BJ (cell line): ENCODE results near the gene SLC26A8. TPM values are rescaled to one million over a fixed set of nuclear protein-coding genes. Genes with fewer than 3 reads are reported as not detected.

Experiments used
- CTCF ChIA-PET: fragments of 350-600 bp; formaldehyde crosslinking; extraction: SDS; loops from one replicate; lab custom pipeline; 2021; ENCODE audit warnings: antibody characterized with exemption, inconsistent platforms; lab: Yijun Ruan, JAX
- POLR2A ChIA-PET: fragments of 300-600 bp; sonication (Branson Sonifier 250); formaldehyde crosslinking; extraction: SDS; loops from one replicate; lab custom pipeline; 2021; ENCODE audit warnings: antibody characterized with exemption; lab: Charles Lee
- DNase-seq: peaks from one replicate; pipeline ENCODE4 v3.0.0-alpha.2; 2011; ENCODE audit warnings: low read depth
- H3K27me3 ChIP-seq: 2 replicates; pipeline ENCODE4 v1.6.0; 2011; ENCODE audit warnings: low read length; ENCODE audit not compliant: control insufficient read depth, insufficient read depth
- H3K36me3 ChIP-seq: 2 replicates; pipeline ENCODE4 v1.5.1; 2011; ENCODE audit warnings: low read length; ENCODE audit not compliant: control insufficient read depth, insufficient read depth
- H3K4me3 ChIP-seq: 2 replicates; pipeline ENCODE4 v1.5.1; 2011; ENCODE audit warnings: low read depth, mild to moderate bottlenecking, control low read depth, low read length
- CTCF ChIP-seq: IDR thresholded peaks from 2 replicates; pipeline ENCODE4 v1.5.1; 2011; ENCODE audit warnings: low read depth, mild to moderate bottlenecking, control low read depth, inconsistent platforms, low read length, moderate library complexity; ENCODE audit not compliant: insufficient read depth
- polyA plus RNA-seq: library from polyadenylated mRNA; depleted of rRNA; stranded (reverse); fragments of >200 nt; gene quantifications from 2 replicates; pipeline ENCODE4 v1.2.3, GENCODE V29; 2011

SLC26A8 gene
- polyA plus RNA-seq, 1 experiment, result not detected

- ChIA-PET POLR2A (no interaction called here), CTCF (interaction anchor here (1.0 kb wide), 1 partner anchor 23 kb away, joined by 5 read pairs; no protein-coding TSS in a partner anchor)
- DNase-seq, result no peak
- H3K4me3 ChIP-seq, result no peak overlapping the region
- no peak for TF ChIP-seq CTCF
- no peaks in the 10 kb centered on the region for H3K27me3 ChIP-seq
- H3K36me3 ChIP-seq, result no peaks in the 10 kb centered on the region; the same call in 1 of the 2 replicates
Observed at GRCh38 chr6:35905841-35906498, 118.5 kb downstream of the SLC26A8 start.

- Histone ChIP-seq H3K4me3 (no peak overlapping the region), H3K36me3 (no peaks in the 10 kb centered on the region; the same call in 1 of the 2 replicates), H3K27me3 (no peaks in the 10 kb centered on the region)
- no peak for DNase-seq
- ChIA-PET CTCF (interaction anchor here (1.0 kb wide), 1 partner anchor 22 kb away, joined by 5 read pairs; no protein-coding TSS in a partner anchor), POLR2A (no interaction called here)
- no peak for TF ChIP-seq CTCF
Observed at GRCh38 chr6:35905141-35905785, 119.2 kb downstream of the SLC26A8 start.

GRCh38 chr6:35903679-35904078, 120.8 kb downstream of the SLC26A8 start:
- POLR2A ChIA-PET, result no interaction called here
- no peak for DNase-seq
- H3K4me3 ChIP-seq, result no peak overlapping the region
- H3K36me3 ChIP-seq, result no peaks in the 10 kb centered on the region
- H3K27me3 ChIP-seq, result no peaks in the 10 kb centered on the region
- no peak for TF ChIP-seq CTCF
- CTCF ChIA-PET, result interaction anchor here (1.4 kb wide), 1 partner anchor 11 kb away, joined by 4 read pairs; no protein-coding TSS in a partner anchor

- H3K36me3 ChIP-seq, result no peaks in the 10 kb centered on the region
- TF ChIP-seq CTCF, result no peak
- H3K4me3 ChIP-seq, result no peak overlapping the region
- DNase-seq, result no peak
- CTCF ChIA-PET, result no interaction called here
- POLR2A ChIA-PET, result no interaction called here
- no peaks in the 10 kb centered on the region for H3K27me3 ChIP-seq
Observed at GRCh38 chr6:35900448-35900847, 124.0 kb downstream of the SLC26A8 start.

- ChIA-PET CTCF (no interaction called here), POLR2A (no interaction called here)
Observed at GRCh38 chr6:35898003-35898402, 126.4 kb downstream of the SLC26A8 start.

More at GRCh38 chr6:35898003-35898402, 126.4 kb downstream of the SLC26A8 start:
- Histone ChIP-seq H3K4me3 (no peak overlapping the region), H3K36me3 (no peaks in the 10 kb centered on the region), H3K27me3 (no peaks in the 10 kb centered on the region)
- no peak for TF ChIP-seq CTCF
- DNase-seq, result no peak
